H1 (cell line): ENCODE measurements around the gene PRKAR1B. TPM values are rescaled to one million over a fixed set of nuclear protein-coding genes. Genes with fewer than 3 reads are reported as not detected.

Experiments used
- SP2 ChIP-seq: IDR thresholded peaks from 2 replicates; pipeline ENCODE4 v1.6.1; 2012; ENCODE audit warnings: mild to moderate bottlenecking, low read length, inconsistent platforms
- polyA plus RNA-seq, 7 experiments: library from polyadenylated mRNA; depleted of rRNA in 3 of 7; stranded (reverse) in 5 of 7; unstranded in 2 of 7; fragments of >200 nt in 5 of 7; fragments of 200-250 nt in 2 of 7; gene quantifications; 1 replicate in 5 of 7; 2 replicates in 1 of 7; 4 replicates in 1 of 7; pipeline versions ENCODE4 v1.2.1 to v1.2.3, GENCODE V29; 2011 to 2013; ENCODE audit warnings: missing spikeins in 2 of 7, mixed read lengths in 2 of 7
- total RNA-seq: library from RNA; stranded (reverse); fragmentation: NEBNext Ultra II Directional; extraction: Animal tissue kit (Norgen Biotek cat#: 25700); gene quantifications from 2 replicates; pipeline ENCODE4 v1.2.1, GENCODE V29; 2021

Gene PRKAR1B
- total and polyA plus RNA-seq, 2 of the 8 experiments (the other 6 are each of a cell fraction or from before 2014, with no cell fraction given) = 12.3 to 55.7 TPM

DNA sequence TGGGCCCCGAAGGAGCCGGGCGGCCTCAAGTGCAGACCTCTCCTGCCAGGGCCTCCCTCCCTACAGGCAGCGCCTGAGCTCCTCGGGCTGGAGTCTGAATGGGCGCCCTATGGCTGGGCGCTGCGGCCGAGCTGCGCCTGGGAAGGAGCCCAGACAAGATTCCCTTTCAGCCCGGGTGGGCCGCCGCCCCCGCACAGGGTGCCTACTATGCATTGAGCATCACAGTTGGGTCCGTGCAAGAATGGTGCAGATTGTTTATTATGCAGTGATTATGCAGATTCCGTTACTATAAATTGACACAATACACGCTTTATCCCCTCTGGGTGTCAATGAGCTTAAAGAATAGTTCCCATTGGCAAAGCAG lies 130.3 kb downstream of the PRKAR1B start (continued):
- TF ChIP-seq SP2 = no peak
- TF ChIP-seq, all 59 proteins: peak for 0
